ENCODE data around the gene MAML2. TPM values are rescaled to one million over a fixed set of nuclear protein-coding genes. Genes with fewer than 3 reads are reported as not detected.

MAML2 gene
- total RNA-seq, 1 experiment from 2014 or later: 2.9 TPM

- no peaks in the 10 kb centered on the region for H3K9me3 ChIP-seq (ENCODE audit: control insufficient read depth, insufficient read depth, low read depth, low read length)
- H3K4me1 ChIP-seq (ENCODE audit: control insufficient read depth, insufficient read depth, low read length): no peaks in the 10 kb centered on the region
- H3K27me3 ChIP-seq (ENCODE audit: control insufficient read depth, insufficient read depth, low read length): no peaks in the 10 kb centered on the region
- CTCF ChIA-PET: no interaction called here
- H3K27ac ChIP-seq (ENCODE audit: low read length): no peak overlapping the region
- in situ Hi-C loops (cut with HindIII; ENCODE audit: low pct_unique_long_range_greater_than_20kb, low sequenced_read_pairs) (no loop called here), intact Hi-C loops (cut with micrococcal nuclease; ENCODE audit: unreplicated experiment) (no loop called here)
- TF ChIP-seq SIN3A (IDR thresholded peaks at IDR 0.05; ENCODE audit: borderline replicate concordance, insufficient read depth, low read depth, low read length) (no peak), CTCF (IDR thresholded peaks at IDR 0.05) (no peak), REST (IDR thresholded peaks at IDR 0.05; ENCODE audit: insufficient read depth in 1 of 2, low read depth in 2 of 2, low read length in 1 of 2) (no peak), POLR2AphosphoS5 (IDR thresholded peaks at IDR 0.05; ENCODE audit: low read depth, low read length) (no peak), TCF7L2 (IDR thresholded peaks at IDR 0.05; ENCODE audit: low read depth, low read length) (no peak)
- POLR2A ChIA-PET: no interaction called here
- ATAC-seq (no peak), DNase-seq (ENCODE audit: low read depth, low spot score) (no peak)
- no peak overlapping the region for H3K4me3 ChIP-seq (ENCODE audit: low read depth in 2 of 2, low read length in 2 of 2)
- no TSS peak for BruUV-seq (replicated peaks)
- H3K36me3 ChIP-seq (ENCODE audit: control insufficient read depth, insufficient read depth, low read length): no peaks in the 10 kb centered on the region
Measured at GRCh38 chr11:96197801-96198701, 144.9 kb downstream of the MAML2 start.

- H3K4me1 ChIP-seq (ENCODE audit: control insufficient read depth, insufficient read depth, low read length): no peaks in the 10 kb centered on the region
- CTCF ChIA-PET: no interaction called here
- POLR2A ChIA-PET: no interaction called here
Measured at GRCh38 chr11:96197103-96197502, 145.9 kb downstream of the MAML2 start.

More at GRCh38 chr11:96197103-96197502, 145.9 kb downstream of the MAML2 start:
- TF ChIP-seq TCF7L2 (IDR thresholded peaks at IDR 0.05; ENCODE audit: low read depth, low read length): no peak
- no peak for TF ChIP-seq SIN3A (IDR thresholded peaks at IDR 0.05; ENCODE audit: borderline replicate concordance, insufficient read depth, low read depth, low read length)
- TF ChIP-seq REST (IDR thresholded peaks at IDR 0.05; ENCODE audit: insufficient read depth in 1 of 2, low read depth in 2 of 2, low read length in 1 of 2): no peak
- no peak for TF ChIP-seq POLR2AphosphoS5 (IDR thresholded peaks at IDR 0.05; ENCODE audit: low read depth, low read length)
- no TSS peak for BruUV-seq (replicated peaks)
- no peaks in the 10 kb centered on the region for H3K27me3 ChIP-seq (ENCODE audit: control insufficient read depth, insufficient read depth, low read length)
- H3K36me3 ChIP-seq (ENCODE audit: control insufficient read depth, insufficient read depth, low read length): no peaks in the 10 kb centered on the region
- H3K27ac ChIP-seq (ENCODE audit: low read length): no peak overlapping the region
- H3K4me3 ChIP-seq (ENCODE audit: low read depth in 2 of 2, low read length in 2 of 2): no peak overlapping the region
- in situ Hi-C loops (cut with HindIII; ENCODE audit: low pct_unique_long_range_greater_than_20kb, low sequenced_read_pairs) (no loop called here), intact Hi-C loops (cut with micrococcal nuclease; ENCODE audit: unreplicated experiment) (no loop called here)
- H3K9me3 ChIP-seq (ENCODE audit: control insufficient read depth, insufficient read depth, low read depth, low read length): no peaks in the 10 kb centered on the region
- DNase-seq (ENCODE audit: low read depth, low spot score) (no peak), ATAC-seq (no peak)

Measured in Panc1 (cell line).